ENCODE data around the gene TNNI3K.

DNA sequence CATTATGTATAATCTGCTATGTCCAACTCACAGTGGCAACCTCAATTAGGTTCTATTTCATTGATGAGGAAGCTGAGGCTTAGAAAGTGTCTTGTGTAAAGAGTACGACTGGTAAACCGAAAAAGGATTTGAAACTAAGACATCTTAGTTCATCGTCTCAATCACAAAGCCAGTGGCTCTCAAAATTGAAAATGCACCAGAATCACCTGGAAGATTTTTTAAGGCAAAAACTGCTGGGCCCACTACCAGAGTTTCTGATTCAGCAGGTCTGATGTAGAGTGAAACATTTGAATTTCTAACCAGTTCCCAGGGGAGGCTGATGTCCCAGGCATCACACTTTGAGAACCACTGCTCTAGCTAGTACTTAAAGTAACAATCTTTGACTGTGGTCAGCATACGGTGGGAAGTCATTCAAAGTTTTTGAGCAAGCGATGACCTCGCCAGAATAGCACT, 282.4 kb downstream of the TNNI3K start:
- TF ChIP-seq, protein P1, sequence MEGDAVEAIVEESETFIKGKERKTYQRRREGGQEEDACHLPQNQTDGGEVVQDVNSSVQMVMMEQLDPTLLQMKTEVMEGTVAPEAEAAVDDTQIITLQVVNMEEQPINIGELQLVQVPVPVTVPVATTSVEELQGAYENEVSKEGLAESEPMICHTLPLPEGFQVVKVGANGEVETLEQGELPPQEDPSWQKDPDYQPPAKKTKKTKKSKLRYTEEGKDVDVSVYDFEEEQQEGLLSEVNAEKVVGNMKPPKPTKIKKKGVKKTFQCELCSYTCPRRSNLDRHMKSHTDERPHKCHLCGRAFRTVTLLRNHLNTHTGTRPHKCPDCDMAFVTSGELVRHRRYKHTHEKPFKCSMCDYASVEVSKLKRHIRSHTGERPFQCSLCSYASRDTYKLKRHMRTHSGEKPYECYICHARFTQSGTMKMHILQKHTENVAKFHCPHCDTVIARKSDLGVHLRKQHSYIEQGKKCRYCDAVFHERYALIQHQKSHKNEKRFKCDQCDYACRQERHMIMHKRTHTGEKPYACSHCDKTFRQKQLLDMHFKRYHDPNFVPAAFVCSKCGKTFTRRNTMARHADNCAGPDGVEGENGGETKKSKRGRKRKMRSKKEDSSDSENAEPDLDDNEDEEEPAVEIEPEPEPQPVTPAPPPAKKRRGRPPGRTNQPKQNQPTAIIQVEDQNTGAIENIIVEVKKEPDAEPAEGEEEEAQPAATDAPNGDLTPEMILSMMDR (IDR thresholded peaks at IDR 0.05) = no peak
- TF ChIP-seq POLR2A (IDR thresholded peaks at IDR 0.05) = no peak

Measured in right lobe of liver (tissue), 4 donors.